Stimulated activated effector memory CD8-positive, alpha-beta T cell treated with anti-CD3 and anti-CD28 coated beads, Interleukin-12 subunit alpha, Interleukin-12 subunit beta, amount 100 ng/mL, for 72 hours (primary cell): ENCODE measurements around the gene CDHR1.
"Not testable (repeated sequence)": the region's sequence is repeated elsewhere in the genome, so short reads cannot be mapped to it uniquely, and the experiment has no call there.

Experiments
- ATAC-seq: fragments of 150-1000 bp; cut with Tn5 transposase; 2 replicates; pipeline ENCODE4 v1.10.0; 2021
- DNase-seq, 2 donors: peaks; one replicate each; pipeline ENCODE4 v3.0.0; 2021 to 2022; ENCODE audit warnings: low spot score in 2 of 2
- H3K27ac Mint-ChIP-seq: one replicate; pipeline ENCODE4 v1.8.0; 2022; ENCODE audit warnings: mild to moderate bottlenecking, mixed read lengths
- H3K36me3 Mint-ChIP-seq: one replicate; pipeline ENCODE4 v1.8.0; 2022; ENCODE audit warnings: mild to moderate bottlenecking, mixed read lengths
- H3K4me1 Mint-ChIP-seq: one replicate; pipeline ENCODE4 v1.8.0; 2022; ENCODE audit warnings: mixed read lengths
- H3K4me3 Mint-ChIP-seq: one replicate; pipeline ENCODE4 v1.8.0; 2022; ENCODE audit warnings: mild to moderate bottlenecking, mixed read lengths
- H3K9me3 Mint-ChIP-seq: one replicate; pipeline ENCODE4 v1.8.0; 2022; ENCODE audit warnings: mixed read lengths

Gene CDHR1

GRCh38 chr10:84167289-84167653 is 27.1 kb upstream of the CDHR1 start:
- H3K36me3 Mint-ChIP-seq, ATAC-seq, DNase-seq, H3K27ac Mint-ChIP-seq, H3K9me3 Mint-ChIP-seq, H3K4me1 Mint-ChIP-seq, H3K4me3 Mint-ChIP-seq: not testable (repeated sequence)

- not testable (repeated sequence) for H3K4me3 Mint-ChIP-seq, H3K9me3 Mint-ChIP-seq, H3K4me1 Mint-ChIP-seq, H3K27ac Mint-ChIP-seq, ATAC-seq, H3K36me3 Mint-ChIP-seq
- DNase-seq, result peak in 1 of 2 donors; percentile 38
These were observed 26.0 kb upstream of the CDHR1 start for GRCh38 chr10:84168382-84168781.

- not testable (repeated sequence) for ATAC-seq, H3K36me3 Mint-ChIP-seq, H3K4me3 Mint-ChIP-seq, H3K27ac Mint-ChIP-seq, H3K4me1 Mint-ChIP-seq, DNase-seq, H3K9me3 Mint-ChIP-seq
These were observed 23.1 kb upstream of the CDHR1 start for GRCh38 chr10:84171237-84171636.

- H3K27ac Mint-ChIP-seq, H3K36me3 Mint-ChIP-seq, H3K4me1 Mint-ChIP-seq, H3K9me3 Mint-ChIP-seq, ATAC-seq, H3K4me3 Mint-ChIP-seq: not testable (repeated sequence)
- peak in 1 of 2 donors; percentile 38 for DNase-seq
These were observed 22.5 kb upstream of the CDHR1 start for GRCh38 chr10:84171700-84172466.

- H3K4me1 Mint-ChIP-seq, result peaks cover 5% of the 10 kb centered on the region
- H3K9me3 Mint-ChIP-seq, result no peaks in the 10 kb centered on the region
- no peak for ATAC-seq
- H3K36me3 Mint-ChIP-seq, result peaks cover 5% of the 10 kb centered on the region
- DNase-seq, result no peak
- no peak overlapping the region for H3K4me3 Mint-ChIP-seq
- no peak overlapping the region for H3K27ac Mint-ChIP-seq
These were observed 21.6 kb upstream of the CDHR1 start for GRCh38 chr10:84172467-84173356.

GRCh38 chr10:84173501-84173929 is 20.8 kb upstream of the CDHR1 start, which contains the start of gene GPR15LG:
TSS of gene GPR15LG (plus strand) at chr10:84173801. CDS start at chr10:84173852, 51 bp downstream.
- no peak for DNase-seq
- ATAC-seq, result no peak
- peaks cover 5% of the 10 kb centered on the region for H3K4me1 Mint-ChIP-seq
- no peak within 1 kb of the TSS for H3K4me3 Mint-ChIP-seq
- H3K27ac Mint-ChIP-seq, result no peak within 1 kb of the TSS
- H3K9me3 Mint-ChIP-seq, result no peaks in the 10 kb centered on the region
- peaks cover 5% of the 10 kb centered on the region for H3K36me3 Mint-ChIP-seq

- Mint-ChIP-seq H3K27ac (no peak overlapping the region), H3K4me1 (peaks cover 5% of the 10 kb centered on the region), H3K4me3 (no peak overlapping the region), H3K36me3 (peaks cover 5% of the 10 kb centered on the region), H3K9me3 (no peaks in the 10 kb centered on the region)
- DNase-seq (no peak), ATAC-seq (no peak)
These were observed 18.9 kb upstream of the CDHR1 start for GRCh38 chr10:84175436-84175835.

GRCh38 chr10:84176351-84176750 is 18.0 kb upstream of the CDHR1 start:
- Mint-ChIP-seq H3K4me1 (peaks cover 1% of the 10 kb centered on the region), H3K36me3 (peaks cover 5% of the 10 kb centered on the region), H3K4me3 (no peak overlapping the region), H3K9me3 (no peaks in the 10 kb centered on the region), H3K27ac (no peak overlapping the region)
- ATAC-seq, result no peak
- DNase-seq, result no peak

GRCh38 chr10:84176836-84177474 is 17.4 kb upstream of the CDHR1 start:
- no peak overlapping the region for H3K4me3 Mint-ChIP-seq
- ATAC-seq (peak; percentile 36), DNase-seq (no peak)
- H3K9me3 Mint-ChIP-seq, result no peaks in the 10 kb centered on the region
- H3K4me1 Mint-ChIP-seq, result no peaks in the 10 kb centered on the region
- no peak overlapping the region for H3K27ac Mint-ChIP-seq
- H3K36me3 Mint-ChIP-seq, result peaks cover 5% of the 10 kb centered on the region

GRCh38 chr10:84177541-84178141 is 16.7 kb upstream of the CDHR1 start:
- no peak overlapping the region for H3K27ac Mint-ChIP-seq
- H3K4me1 Mint-ChIP-seq, result no peaks in the 10 kb centered on the region
- H3K4me3 Mint-ChIP-seq, result no peak overlapping the region
- ATAC-seq (peak; percentile 85), DNase-seq (peak in 1 of 2 donors; percentile 64)
- H3K36me3 Mint-ChIP-seq, result peaks cover 5% of the 10 kb centered on the region
- no peaks in the 10 kb centered on the region for H3K9me3 Mint-ChIP-seq

- no peak overlapping the region for H3K27ac Mint-ChIP-seq
- ATAC-seq (no peak), DNase-seq (no peak)
- peaks cover 5% of the 10 kb centered on the region for H3K36me3 Mint-ChIP-seq
- H3K9me3 Mint-ChIP-seq, result no peaks in the 10 kb centered on the region
- no peak overlapping the region for H3K4me3 Mint-ChIP-seq
- no peaks in the 10 kb centered on the region for H3K4me1 Mint-ChIP-seq
These were observed 16.2 kb upstream of the CDHR1 start for GRCh38 chr10:84178160-84178609.

- Mint-ChIP-seq H3K36me3 (peaks cover 5% of the 10 kb centered on the region), H3K9me3 (no peaks in the 10 kb centered on the region), H3K27ac (no peak overlapping the region), H3K4me1 (peaks cover under 1% of the 10 kb centered on the region), H3K4me3 (no peak overlapping the region)
- DNase-seq, result no peak
- peak; percentile 84 for ATAC-seq
These were observed 15.2 kb upstream of the CDHR1 start for GRCh38 chr10:84179059-84179710.

- not testable (repeated sequence) for DNase-seq, H3K4me1 Mint-ChIP-seq, H3K9me3 Mint-ChIP-seq, H3K4me3 Mint-ChIP-seq, H3K36me3 Mint-ChIP-seq, ATAC-seq, H3K27ac Mint-ChIP-seq
These were observed 14.0 kb upstream of the CDHR1 start for GRCh38 chr10:84180386-84180785.

GRCh38 chr10:84181631-84182030 is 12.7 kb upstream of the CDHR1 start:
- no peak for ATAC-seq
- no peaks in the 10 kb centered on the region for H3K9me3 Mint-ChIP-seq
- no peak for DNase-seq

More at GRCh38 chr10:84181631-84182030, 12.7 kb upstream of the CDHR1 start:
- Mint-ChIP-seq H3K36me3 (peaks cover 3% of the 10 kb centered on the region), H3K4me3 (no peak overlapping the region), H3K4me1 (peaks cover 9% of the 10 kb centered on the region), H3K27ac (no peak overlapping the region)
